ENCODE measurements around the gene GBA2.
A peak's percentile ranks its signal among the peaks of the same experiment; 100 is the strongest.

- TF ChIP-seq MYC (IDR thresholded peaks at IDR 0.05; ENCODE audit: low read depth, low read length) (no peak), CTCF (IDR thresholded peaks at IDR 0.05; ENCODE audit: extremely low read depth in 1 of 2, insufficient read depth in 1 of 2, low read depth in 1 of 2, low read length in 2 of 2) (peak; percentile 86 to 94), POLR2AphosphoS5 (IDR thresholded peaks at IDR 0.05; ENCODE audit: insufficient read depth, low read depth, low read length) (no peak), JUN (IDR thresholded peaks at IDR 0.05; ENCODE audit: borderline replicate concordance, insufficient read depth, insufficient read length, low read depth) (no peak), EZH2 (IDR thresholded peaks at IDR 0.05; ENCODE audit: borderline replicate concordance, low read depth, low read length, severe bottlenecking) (no peak)
These were observed 52.4 kb downstream of the GBA2 start for GRCh38 chr9:35696520-35697215.
